Epidermal melanocyte (primary cell): ENCODE results near the gene AKR1C1.
"Not testable (repeated sequence)": the region's sequence is repeated elsewhere in the genome, so short reads cannot be mapped to it uniquely, and the experiment has no call there.

ENCODE experiments used
- DNase-seq: peaks from one replicate; pipeline ENCODE4 v3.0.0; 2011; ENCODE audit warnings: low spot score; ENCODE audit not compliant: insufficient read length

Gene AKR1C1

DNA sequence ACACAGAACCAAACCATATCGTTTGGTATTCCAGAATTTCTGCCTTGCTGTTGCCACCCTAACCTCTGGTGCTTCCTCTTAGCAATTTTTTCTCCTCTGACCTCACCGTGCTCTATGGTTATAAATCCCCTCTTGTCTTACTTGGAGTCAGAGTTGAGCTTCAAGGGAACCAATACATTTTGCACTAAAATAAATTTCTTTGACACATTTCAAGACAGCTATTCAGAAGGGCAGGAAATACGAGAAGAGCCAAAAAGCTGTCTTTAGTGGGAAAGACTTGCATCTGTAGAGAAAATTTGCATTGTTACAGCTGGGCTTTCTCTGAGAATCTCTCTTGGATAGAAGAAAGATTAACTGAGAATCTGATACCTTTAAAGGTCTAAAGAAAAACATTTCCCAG is 54.9 kb downstream of the AKR1C1 start:
- no peak for DNase-seq

GRCh38 chr10:5018671-5019277 is 55.6 kb downstream of the AKR1C1 start:
- not testable (repeated sequence) for DNase-seq

DNA sequence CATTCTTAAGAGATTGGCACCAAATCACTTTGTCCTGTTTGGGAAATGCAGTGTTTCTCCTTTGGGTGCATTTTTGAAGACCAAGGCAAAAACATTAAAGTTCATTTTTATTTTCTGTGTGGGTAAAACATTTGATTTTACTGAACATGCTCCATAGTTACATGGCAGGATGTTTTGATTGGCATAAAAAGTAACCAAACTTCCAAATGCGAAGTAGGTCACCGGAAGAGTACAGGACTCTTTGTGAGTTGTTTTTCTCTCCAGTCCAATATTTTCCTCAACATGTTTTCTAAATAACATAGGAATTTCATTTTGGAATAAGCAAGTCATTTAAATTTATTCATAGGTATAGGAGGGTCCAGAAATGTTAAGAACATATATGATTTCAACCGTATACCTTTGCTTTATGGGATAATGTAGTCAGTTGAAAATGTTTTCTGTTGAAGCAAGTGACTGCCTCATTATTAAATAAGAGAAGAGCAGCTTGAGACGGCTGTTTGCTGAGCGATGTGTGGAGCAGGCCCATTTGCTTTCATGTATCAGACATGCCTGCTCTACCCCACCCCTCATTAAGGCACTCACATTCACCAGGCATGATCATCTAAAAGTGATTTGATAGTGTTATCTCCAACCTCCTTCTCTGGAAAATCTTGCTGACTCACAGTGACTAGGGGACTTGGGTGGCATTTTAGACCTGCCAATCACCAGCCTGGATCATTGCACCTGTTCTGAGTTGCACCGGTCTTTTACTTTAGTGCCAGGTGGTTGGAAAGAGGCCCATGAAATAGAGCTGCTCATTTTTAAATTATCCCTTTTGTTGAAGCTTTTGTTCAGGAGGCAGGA is 56.8 kb downstream of the AKR1C1 start:
- not testable (repeated sequence) for DNase-seq

DNA sequence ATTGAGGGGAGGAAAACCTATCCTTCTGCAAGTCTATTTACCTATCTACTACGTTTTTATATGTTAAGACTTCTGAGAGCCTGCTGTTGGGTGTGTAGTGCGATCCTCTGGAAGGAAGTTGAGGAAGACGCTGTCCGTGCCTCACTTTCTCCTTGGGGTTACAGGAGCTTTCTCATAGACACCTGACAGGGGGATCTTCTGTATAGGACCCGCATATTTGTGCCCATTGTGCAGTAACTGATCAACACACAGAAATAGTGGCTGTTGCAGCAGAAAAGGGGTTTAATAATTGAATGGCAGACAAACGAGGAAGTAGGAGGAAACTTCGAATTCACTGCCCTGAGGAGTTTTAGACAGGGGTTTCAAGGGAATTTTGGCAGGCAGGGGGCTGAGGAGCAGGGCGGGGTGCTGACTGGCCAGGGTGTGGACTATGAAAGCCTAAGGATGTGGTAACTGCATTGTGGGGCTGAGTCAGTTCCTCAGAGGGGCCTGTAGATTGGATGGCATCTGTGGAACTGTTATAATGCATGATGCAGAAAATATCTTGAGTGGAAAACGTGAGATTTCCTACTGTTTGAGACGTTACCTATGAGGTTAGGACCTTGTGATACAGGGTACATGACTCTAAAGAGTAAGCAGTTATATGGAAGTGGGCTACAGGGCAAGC is 58.5 kb downstream of the AKR1C1 start:
- DNase-seq: not testable (repeated sequence)

GRCh38 chr10:5023177-5023805 is 60.1 kb downstream of the AKR1C1 start:
- DNase-seq: no peak

DNA sequence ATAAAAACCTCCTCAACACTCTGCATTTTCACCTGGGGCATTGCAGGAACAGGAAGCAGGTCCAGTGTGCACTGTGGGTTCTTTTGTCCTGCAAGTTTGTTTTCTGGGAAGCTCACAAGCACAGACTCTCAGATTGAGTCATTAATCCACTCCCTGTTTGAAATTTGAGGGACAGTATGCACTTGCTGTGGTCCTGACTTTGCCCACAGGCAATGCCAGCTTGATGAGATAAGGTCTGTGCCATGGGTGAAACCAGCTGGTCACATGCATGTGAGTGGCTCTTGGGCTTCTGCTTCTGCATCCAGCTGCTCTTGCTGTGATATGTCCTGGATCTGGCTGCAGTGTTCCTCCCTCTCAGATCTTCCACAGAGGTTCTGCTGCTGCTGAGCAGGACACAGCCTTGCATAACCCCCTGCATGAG is 62.3 kb downstream of the AKR1C1 start:
- not testable (repeated sequence) for DNase-seq

- DNase-seq: no peak
Observed at GRCh38 chr10:5030989-5031388, 67.8 kb downstream of the AKR1C1 start.

- not testable (repeated sequence) for DNase-seq
Observed at GRCh38 chr10:5031588-5031987, 68.4 kb downstream of the AKR1C1 start.

DNA sequence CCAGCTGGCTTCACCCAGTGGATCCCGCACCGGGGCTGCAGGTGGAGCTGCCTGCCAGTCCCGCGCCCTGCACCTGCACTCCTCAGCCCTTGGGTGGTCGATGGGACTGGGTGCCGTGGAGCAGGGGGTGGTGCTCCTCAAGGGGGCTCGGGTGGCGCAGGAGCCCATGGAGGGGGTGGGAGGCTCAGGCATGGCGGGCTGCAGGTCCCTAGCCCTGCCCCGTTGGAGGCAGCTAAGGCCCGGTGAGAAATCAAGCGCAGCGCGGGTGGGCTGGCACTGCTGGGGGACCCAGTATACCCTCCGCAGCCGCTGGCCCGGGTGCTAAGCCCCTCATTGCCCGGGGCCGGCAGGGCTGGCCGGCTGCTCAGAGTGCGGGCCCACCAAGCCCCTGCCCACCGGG is 69.2 kb downstream of the AKR1C1 start:
- not testable (repeated sequence) for DNase-seq
